22Rv1 (cell line): ENCODE measurements around the gene BCAS4.

Source experiments
- H3K27ac ChIP-seq: fragments of 450-650 bp; 2 replicates; pipeline ENCODE4 v1.5.1; 2017
- ZFX ChIP-seq: fragments of 450-650 bp; IDR thresholded peaks from 2 replicates; pipeline ENCODE4 v1.6.1; 2017; ENCODE audit warnings: antibody characterized with exemption, borderline replicate concordance
- TF ChIP-seq, protein P1 (sequence below): fragments of 450-650 bp; IDR thresholded peaks from 2 replicates; pipeline ENCODE4 v1.5.1; 2017; ENCODE audit warnings: mild to moderate bottlenecking

The BCAS4 gene

GRCh38 chr20:50842821-50843220 lies 48.0 kb downstream of the BCAS4 start:
- TF ChIP-seq, protein P1, sequence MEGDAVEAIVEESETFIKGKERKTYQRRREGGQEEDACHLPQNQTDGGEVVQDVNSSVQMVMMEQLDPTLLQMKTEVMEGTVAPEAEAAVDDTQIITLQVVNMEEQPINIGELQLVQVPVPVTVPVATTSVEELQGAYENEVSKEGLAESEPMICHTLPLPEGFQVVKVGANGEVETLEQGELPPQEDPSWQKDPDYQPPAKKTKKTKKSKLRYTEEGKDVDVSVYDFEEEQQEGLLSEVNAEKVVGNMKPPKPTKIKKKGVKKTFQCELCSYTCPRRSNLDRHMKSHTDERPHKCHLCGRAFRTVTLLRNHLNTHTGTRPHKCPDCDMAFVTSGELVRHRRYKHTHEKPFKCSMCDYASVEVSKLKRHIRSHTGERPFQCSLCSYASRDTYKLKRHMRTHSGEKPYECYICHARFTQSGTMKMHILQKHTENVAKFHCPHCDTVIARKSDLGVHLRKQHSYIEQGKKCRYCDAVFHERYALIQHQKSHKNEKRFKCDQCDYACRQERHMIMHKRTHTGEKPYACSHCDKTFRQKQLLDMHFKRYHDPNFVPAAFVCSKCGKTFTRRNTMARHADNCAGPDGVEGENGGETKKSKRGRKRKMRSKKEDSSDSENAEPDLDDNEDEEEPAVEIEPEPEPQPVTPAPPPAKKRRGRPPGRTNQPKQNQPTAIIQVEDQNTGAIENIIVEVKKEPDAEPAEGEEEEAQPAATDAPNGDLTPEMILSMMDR, result no peak
- no peak for TF ChIP-seq ZFX

DNA sequence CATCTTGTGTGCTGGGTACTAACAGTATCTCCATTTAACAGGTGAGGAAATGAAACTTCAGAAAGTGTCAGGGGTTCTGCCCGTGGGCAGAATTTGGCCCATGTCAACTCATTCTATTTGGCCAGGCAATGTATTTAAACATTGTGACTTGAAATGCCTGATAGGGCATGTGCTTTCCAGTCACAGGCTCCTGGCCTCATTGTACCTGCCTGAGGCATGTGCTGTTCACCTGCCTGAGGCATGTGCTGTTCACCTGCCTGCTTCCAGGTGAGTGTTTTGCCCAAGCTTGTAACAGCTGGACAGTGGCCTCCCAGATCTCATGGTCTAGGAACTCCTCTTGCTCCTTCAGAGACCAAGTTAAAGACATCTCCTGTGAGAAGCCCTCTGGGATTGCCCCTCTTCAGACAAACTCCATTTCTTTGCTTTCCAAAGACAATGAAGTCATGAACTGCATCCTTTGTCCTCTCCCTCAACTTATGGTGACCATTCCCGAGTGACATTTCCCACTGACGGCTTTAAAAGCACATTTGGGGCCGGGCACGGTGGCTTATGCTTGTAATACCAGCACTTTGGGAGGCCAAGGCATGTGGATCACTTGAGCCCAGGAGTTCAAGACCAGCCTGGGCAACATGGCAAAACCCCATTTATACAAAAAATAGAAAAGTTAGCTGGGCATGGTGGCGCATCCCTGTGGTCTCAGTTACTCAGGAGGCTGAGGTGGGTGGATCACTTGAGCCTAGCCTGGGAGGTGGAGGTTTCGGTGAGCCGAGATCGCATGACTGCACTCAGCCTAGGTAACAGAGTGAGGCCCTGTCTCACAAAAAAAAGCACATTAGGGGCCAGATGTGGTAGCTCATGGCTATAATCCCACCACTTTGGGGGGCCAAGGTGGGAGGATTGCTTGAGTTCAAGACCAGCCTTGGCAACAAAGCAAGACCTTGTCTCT lies 48.7 kb downstream of the BCAS4 start:
- no peak overlapping the region for H3K27ac ChIP-seq
- TF ChIP-seq, protein P1, result no peak
- TF ChIP-seq ZFX, result no peak

More at GRCh38 chr20:50842821-50843220, 48.0 kb downstream of the BCAS4 start:
- no peak overlapping the region for H3K27ac ChIP-seq

GRCh38 chr20:50844430-50845100 lies 49.7 kb downstream of the BCAS4 start:
- TF ChIP-seq, protein P1, result no peak
- TF ChIP-seq ZFX, result no peak
- H3K27ac ChIP-seq, result no peak overlapping the region

DNA sequence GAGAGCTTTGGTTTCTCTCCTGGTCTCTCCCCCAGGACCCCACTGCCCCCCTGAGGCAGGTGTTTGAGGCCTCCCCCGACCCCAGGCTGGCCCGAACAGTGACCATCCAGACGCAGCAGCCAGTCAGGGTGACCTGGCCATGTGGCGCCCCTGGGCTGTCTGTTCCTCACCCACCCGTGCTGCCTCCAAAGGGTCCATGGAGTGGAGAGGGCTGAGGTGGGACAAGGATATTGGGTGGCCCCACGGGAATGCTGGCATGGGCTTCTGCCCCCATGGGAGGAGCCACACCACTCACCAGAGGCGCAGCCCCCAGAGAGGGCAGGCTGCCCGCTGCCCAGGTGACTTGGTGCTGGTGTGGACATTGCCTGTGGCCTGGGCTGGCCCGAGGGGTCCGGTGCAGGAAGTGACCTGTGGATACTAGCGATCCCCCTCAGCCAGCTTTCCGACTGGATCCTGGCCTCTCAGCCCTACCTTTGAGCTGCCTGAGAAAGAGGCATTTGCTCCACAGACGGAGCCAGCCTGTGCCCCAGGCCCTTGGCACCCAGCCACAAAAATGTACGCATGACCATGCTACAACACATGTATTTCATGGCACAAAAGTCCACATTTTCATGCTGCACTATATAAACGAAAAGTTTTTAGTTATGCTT lies 50.8 kb downstream of the BCAS4 start:
- no peak overlapping the region for H3K27ac ChIP-seq
- TF ChIP-seq, protein P1, result no peak
- TF ChIP-seq ZFX, result no peak

DNA sequence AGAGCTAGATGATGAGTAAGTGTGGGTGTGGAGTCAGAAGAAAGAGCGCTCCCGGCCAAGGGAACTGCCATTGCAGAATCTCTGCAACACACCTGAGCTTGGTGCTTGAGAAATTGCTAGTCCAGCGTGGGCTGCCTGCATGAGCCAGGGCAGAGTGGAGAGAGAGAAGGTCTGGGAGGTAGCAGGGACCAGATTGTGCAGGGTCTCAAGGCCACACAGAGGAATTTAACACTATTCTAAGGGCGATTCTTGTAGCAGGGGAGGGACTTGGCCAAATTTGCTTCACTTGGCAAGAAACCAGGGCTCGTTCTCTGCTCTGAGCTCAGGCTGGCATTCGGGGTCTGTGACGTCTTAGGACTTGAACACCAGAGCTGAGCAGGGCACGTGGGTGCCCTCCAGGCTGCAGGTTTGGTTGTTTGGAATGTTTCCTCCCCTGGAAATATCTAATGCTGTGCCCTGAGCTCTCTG lies 53.5 kb downstream of the BCAS4 start:
- no peak overlapping the region for H3K27ac ChIP-seq
- TF ChIP-seq ZFX, result no peak
- TF ChIP-seq, protein P1, result no peak

- no peak overlapping the region for H3K27ac ChIP-seq
- TF ChIP-seq ZFX, result no peak
- TF ChIP-seq, protein P1, result no peak
These were observed 54.2 kb downstream of the BCAS4 start for GRCh38 chr20:50848846-50849673.
